Measurements from ENCODE around the gene LRP1-AS.

DNA sequence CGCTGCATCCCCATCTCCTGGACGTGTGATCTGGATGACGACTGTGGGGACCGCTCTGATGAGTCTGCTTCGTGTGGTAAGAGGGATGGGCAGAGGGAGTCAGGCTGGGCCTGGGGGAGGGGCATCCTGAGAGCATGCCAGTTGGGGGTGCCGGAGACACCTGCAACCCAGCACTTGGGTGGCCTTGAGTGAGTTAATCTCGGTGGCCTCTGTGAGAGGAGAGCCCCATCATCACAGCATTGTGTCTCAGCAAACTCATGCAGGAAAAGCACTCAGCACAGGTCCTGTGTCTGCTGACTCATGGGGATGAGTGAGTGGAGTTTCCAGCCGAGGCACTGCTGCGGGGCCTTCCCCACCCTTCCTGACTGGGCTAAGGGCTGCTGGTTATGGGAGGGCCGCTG, 19.6 kb upstream of the LRP1-AS start:
- TF ChIP-seq, protein P1, sequence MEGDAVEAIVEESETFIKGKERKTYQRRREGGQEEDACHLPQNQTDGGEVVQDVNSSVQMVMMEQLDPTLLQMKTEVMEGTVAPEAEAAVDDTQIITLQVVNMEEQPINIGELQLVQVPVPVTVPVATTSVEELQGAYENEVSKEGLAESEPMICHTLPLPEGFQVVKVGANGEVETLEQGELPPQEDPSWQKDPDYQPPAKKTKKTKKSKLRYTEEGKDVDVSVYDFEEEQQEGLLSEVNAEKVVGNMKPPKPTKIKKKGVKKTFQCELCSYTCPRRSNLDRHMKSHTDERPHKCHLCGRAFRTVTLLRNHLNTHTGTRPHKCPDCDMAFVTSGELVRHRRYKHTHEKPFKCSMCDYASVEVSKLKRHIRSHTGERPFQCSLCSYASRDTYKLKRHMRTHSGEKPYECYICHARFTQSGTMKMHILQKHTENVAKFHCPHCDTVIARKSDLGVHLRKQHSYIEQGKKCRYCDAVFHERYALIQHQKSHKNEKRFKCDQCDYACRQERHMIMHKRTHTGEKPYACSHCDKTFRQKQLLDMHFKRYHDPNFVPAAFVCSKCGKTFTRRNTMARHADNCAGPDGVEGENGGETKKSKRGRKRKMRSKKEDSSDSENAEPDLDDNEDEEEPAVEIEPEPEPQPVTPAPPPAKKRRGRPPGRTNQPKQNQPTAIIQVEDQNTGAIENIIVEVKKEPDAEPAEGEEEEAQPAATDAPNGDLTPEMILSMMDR (IDR thresholded peaks at IDR 0.05), result no peak
- TF ChIP-seq EP300 (IDR thresholded peaks at IDR 0.05) (no peak), POLR2A (IDR thresholded peaks at IDR 0.05) (no peak)

Measured in tibial nerve (tissue), 4 donors.